GM12878 (cell line): Measurements from ENCODE around the gene SHLD1. TPM values are rescaled to one million over a fixed set of nuclear protein-coding genes. Genes with fewer than 3 reads are reported as not detected.
A peak's percentile ranks its signal among the peaks of the same experiment; 100 is the strongest.

Source experiments
- ATF2 ChIP-seq: IDR thresholded peaks from 2 replicates; pipeline ENCODE4 v1.6.1; 2012; ENCODE audit warnings: low read length, inconsistent platforms
- CBX5 ChIP-seq: sonication (generic); IDR thresholded peaks from 2 replicates; pipeline ENCODE4 v1.6.1; 2016; ENCODE audit warnings: low read depth, moderate library complexity, mild to moderate bottlenecking, inconsistent platforms
- CHD4 ChIP-seq: fragments of 200-600 bp; sonication (generic); IDR thresholded peaks from 2 replicates; pipeline ENCODE4 v1.6.1; 2016; ENCODE audit warnings: mild to moderate bottlenecking
- CREB1 ChIP-seq: IDR thresholded peaks from 2 replicates; pipeline ENCODE4 v1.6.1; 2012; ENCODE audit warnings: low read depth, mild to moderate bottlenecking, inconsistent platforms
- CREM ChIP-seq: IDR thresholded peaks from 2 replicates; pipeline ENCODE4 v1.6.1; 2014; ENCODE audit warnings: antibody characterized with exemption, low read depth
- ETV6 ChIP-seq, 2 experiments: fragments of 450-650 bp in 1 of 2; IDR thresholded peaks in 1 of 2; conservative IDR thresholded peaks in 1 of 2; 2 replicates each; pipeline ENCODE4 v1.6.1; 2014; ENCODE audit warnings: antibody characterized with exemption in 1 of 2, borderline replicate concordance in 1 of 2, low read depth in 1 of 2, mild to moderate bottlenecking in 1 of 2, moderate library complexity in 1 of 2
- IKZF1 ChIP-seq: fragments of 450-650 bp; conservative IDR thresholded peaks from 2 replicates; pipeline ENCODE4 v1.6.1; 2017; ENCODE audit warnings: antibody characterized with exemption, mild to moderate bottlenecking
- JUNB ChIP-seq: IDR thresholded peaks from 2 replicates; pipeline ENCODE4 v1.6.1; 2016; ENCODE audit warnings: antibody characterized with exemption, mild to moderate bottlenecking
- MEF2A ChIP-seq: IDR thresholded peaks from 2 replicates; pipeline ENCODE4 v1.6.1; 2011; ENCODE audit warnings: low read depth, mild to moderate bottlenecking, low read length, moderate library complexity; ENCODE audit not compliant: insufficient read depth
- MEF2B ChIP-seq: fragments of 450-650 bp; IDR thresholded peaks from 2 replicates; pipeline ENCODE4 v1.6.1; 2018; ENCODE audit warnings: mild to moderate bottlenecking, moderate library complexity; ENCODE audit not compliant: partially characterized antibody, poor library complexity, severe bottlenecking
- NFIC ChIP-seq: IDR thresholded peaks from 2 replicates; pipeline ENCODE4 v1.6.1; 2012; ENCODE audit warnings: low read depth, mild to moderate bottlenecking, inconsistent platforms, low read length, moderate library complexity
- NFXL1 ChIP-seq: fragments of 450-650 bp; IDR thresholded peaks from 2 replicates; pipeline ENCODE4 v1.6.1; 2017; ENCODE audit warnings: antibody characterized with exemption, mild to moderate bottlenecking, borderline replicate concordance
- PAX5 ChIP-seq: IDR thresholded peaks from 2 replicates; pipeline ENCODE4 v1.6.1; 2011; ENCODE audit warnings: low read depth, low read length, borderline replicate concordance
- PML ChIP-seq: IDR thresholded peaks from 2 replicates; pipeline ENCODE4 v1.6.1; 2012; ENCODE audit warnings: low read length, inconsistent platforms
- PRDM15 ChIP-seq: fragments of 450-650 bp; formaldehyde crosslinking; IDR thresholded peaks from 2 replicates; pipeline ENCODE4 v1.4.0; 2020; ENCODE audit warnings: mild to moderate bottlenecking, moderate library complexity
- RUNX3 ChIP-seq: IDR thresholded peaks from 2 replicates; pipeline ENCODE4 v1.6.1; 2012; ENCODE audit warnings: low read length, inconsistent platforms
- SMAD1 ChIP-seq: fragments of 450-650 bp; IDR thresholded peaks from 2 replicates; pipeline ENCODE4 v1.6.1; 2018; ENCODE audit warnings: mild to moderate bottlenecking, low read depth; ENCODE audit not compliant: partially characterized antibody
- SMAD5 ChIP-seq: IDR thresholded peaks from 2 replicates; pipeline ENCODE4 v1.6.1; 2016; ENCODE audit warnings: antibody characterized with exemption, low read depth
- STAT3 ChIP-seq: IDR thresholded peaks from 2 replicates; pipeline ENCODE4 v1.6.1; 2011; ENCODE audit warnings: low read depth, low read length, improper control_type of control experiment
- TCF12 ChIP-seq: IDR thresholded peaks from 2 replicates; pipeline ENCODE4 v1.6.1; 2011; ENCODE audit warnings: low read depth, mild to moderate bottlenecking, low read length
- YBX1 ChIP-seq: fragments of 450-650 bp; IDR thresholded peaks from 2 replicates; pipeline ENCODE4 v1.6.1; 2016; ENCODE audit warnings: antibody characterized with exemption
- ZBTB40 ChIP-seq: fragments of 450-650 bp; IDR thresholded peaks from 2 replicates; pipeline ENCODE4 v1.6.1; 2016; ENCODE audit warnings: mild to moderate bottlenecking, moderate library complexity, borderline replicate concordance
- ZNF274 ChIP-seq: IDR thresholded peaks from one replicate; pipeline ENCODE4 v1.8.0; 2011; ENCODE audit not compliant: insufficient read length, insufficient read depth
- ZSCAN29 ChIP-seq: fragments of 450-650 bp; IDR thresholded peaks from 2 replicates; pipeline ENCODE4 v1.6.1; 2017; ENCODE audit warnings: mild to moderate bottlenecking, moderate library complexity
- polyA plus RNA-seq, 11 experiments: library from polyadenylated mRNA; depleted of rRNA in 4 of 11; unstranded in 6 of 11; stranded (reverse) in 5 of 11; fragments of >200 nt; fragmentation: Nextera tagmentation in 4 of 11; fragmentation: Illumina TruSeq in 1 of 11; extraction: Ambion mirVana in 4 of 11; extraction: Trizol in 1 of 11; gene quantifications; 1 replicate in 1 of 11; 2 replicates in 10 of 11; pipeline versions ENCODE4 v1.2.1 to v1.2.3, GENCODE V29; 2011 to 2016; ENCODE audit warnings: inconsistent platforms in 2 of 11, missing spikeins in 2 of 11, low read depth in 1 of 11
- total RNA-seq, 4 experiments: library from RNA; depleted of rRNA in 3 of 4; stranded (reverse); fragments of >200 nt in 3 of 4; fragmentation: Illumina TruSeq in 1 of 4; extraction: Trizol in 1 of 4; gene quantifications; 2 replicates each; pipeline versions ENCODE4 v1.2.1 to v1.2.3, GENCODE V29; 2013 to 2021

SHLD1 gene
- total and polyA plus RNA-seq, 10 of the 15 experiments (the other 5 are each of a cell fraction or from before 2014, with no cell fraction given) = 10.8 to 70.9 (median 25.4) TPM

- TF ChIP-seq CREM (peak; percentile 47; the same call in 1 of the 2 replicates), ZNF274 (no peak), RUNX3 (peak; percentile 98), CBX5 (0 out of 2 replicates have a peak, but pooled peaks have one; percentile 51), PAX5 (peak; percentile 64; the same call in 1 of the 2 replicates), NFIC (peak; percentile 89), SMAD5 (no peak), SMAD1 (peak; percentile 12), MEF2B (no peak), ZBTB40 (peak; percentile 67), NFXL1 (no peak), ETV6 (conservative IDR thresholded peaks at IDR 0.05 in 1 of 2, IDR thresholded peaks at IDR 0.05 in 1 of 2; ENCODE audit: borderline replicate concordance in 1 of 2, low read depth in 1 of 2) (no peak), MEF2A (peak; percentile 73), JUNB (peak; percentile 86), TCF12 (no peak), ZSCAN29 (0 out of 2 replicates have a peak, but pooled peaks have one; percentile 39), CREB1 (no peak), YBX1 (no peak), IKZF1 (peak; percentile 60), STAT3 (peak; percentile 61; the same call in 1 of the 2 replicates), ATF2 (peak; percentile 53), CHD4 (no peak), PML (peak; percentile 41; the same call in 1 of the 2 replicates), PRDM15 (CRISPR knock-in tag) (no peak)
These were observed 92.9 kb downstream of the SHLD1 start (continued) for GRCh38 chr20:5843054-5843592.
